ENCODE results near the gene EXO1. TPM values are rescaled to one million over a fixed set of nuclear protein-coding genes. Genes with fewer than 3 reads are reported as not detected.

Gene EXO1
- total RNA-seq, 4 donors from 2014 or later = 0.66 to 5.8 (median 1.8) TPM

- H3K9me3 ChIP-seq = no peaks in the 10 kb centered on the region
- H3K4me1 ChIP-seq = no peaks in the 10 kb centered on the region
- no peaks in the 10 kb centered on the region for H3K36me3 ChIP-seq
- H3K4me3 ChIP-seq = no peak overlapping the region
- no peak overlapping the region for H3K27ac ChIP-seq
- TF ChIP-seq POLR2A (IDR thresholded peaks at IDR 0.05) (no peak), CTCF (IDR thresholded peaks at IDR 0.05) (no peak)
- no peaks in the 10 kb centered on the region for H3K27me3 ChIP-seq
- DNase-seq = no peak
These were observed 47.0 kb downstream of the EXO1 start for GRCh38 chr1:241895013-241895412.

GRCh38 chr1:241896670-241896962 lies 48.6 kb downstream of the EXO1 start:
- H3K27ac ChIP-seq = no peak overlapping the region
- H3K4me1 ChIP-seq = no peaks in the 10 kb centered on the region
- DNase-seq = no peak
- no peaks in the 10 kb centered on the region for H3K9me3 ChIP-seq
- H3K36me3 ChIP-seq = no peaks in the 10 kb centered on the region
- no peaks in the 10 kb centered on the region for H3K27me3 ChIP-seq
- no peak overlapping the region for H3K4me3 ChIP-seq
- TF ChIP-seq CTCF (IDR thresholded peaks at IDR 0.05) (no peak), POLR2A (IDR thresholded peaks at IDR 0.05) (no peak)

- H3K9me3 ChIP-seq = no peaks in the 10 kb centered on the region
These were observed 51.2 kb downstream of the EXO1 start for GRCh38 chr1:241899210-241899609.

GRCh38 chr1:241900381-241900780 lies 52.4 kb downstream of the EXO1 start:
- TF ChIP-seq POLR2A (IDR thresholded peaks at IDR 0.05) (no peak), CTCF (IDR thresholded peaks at IDR 0.05) (no peak)
- no peaks in the 10 kb centered on the region for H3K27me3 ChIP-seq

More at GRCh38 chr1:241899210-241899609, 51.2 kb downstream of the EXO1 start:
- H3K4me1 ChIP-seq = no peaks in the 10 kb centered on the region
- H3K27me3 ChIP-seq = no peaks in the 10 kb centered on the region
- no peak for DNase-seq
- H3K36me3 ChIP-seq = no peaks in the 10 kb centered on the region
- H3K27ac ChIP-seq = no peak overlapping the region
- no peak for TF ChIP-seq CTCF (IDR thresholded peaks at IDR 0.05)
- no peak for TF ChIP-seq POLR2A (IDR thresholded peaks at IDR 0.05)
- H3K4me3 ChIP-seq = no peak overlapping the region

GRCh38 chr1:241902391-241903065 lies 54.5 kb downstream of the EXO1 start:
- TF ChIP-seq POLR2A (IDR thresholded peaks at IDR 0.05) = no peak
- no peak for TF ChIP-seq CTCF (IDR thresholded peaks at IDR 0.05)
- Histone ChIP-seq H3K4me1 (no peaks in the 10 kb centered on the region), H3K4me3 (no peak overlapping the region), H3K27me3 (no peaks in the 10 kb centered on the region), H3K9me3 (no peaks in the 10 kb centered on the region), H3K36me3 (no peaks in the 10 kb centered on the region), H3K27ac (no peak overlapping the region)
- no peak for DNase-seq

More at GRCh38 chr1:241900381-241900780, 52.4 kb downstream of the EXO1 start:
- Histone ChIP-seq H3K36me3 (no peaks in the 10 kb centered on the region), H3K4me3 (no peak overlapping the region), H3K4me1 (no peaks in the 10 kb centered on the region), H3K27ac (no peak overlapping the region), H3K9me3 (no peaks in the 10 kb centered on the region)
- DNase-seq = no peak

- no peaks in the 10 kb centered on the region for H3K4me1 ChIP-seq
- H3K36me3 ChIP-seq = no peaks in the 10 kb centered on the region
- H3K27ac ChIP-seq = no peak overlapping the region
- H3K4me3 ChIP-seq = no peak overlapping the region
- no peaks in the 10 kb centered on the region for H3K27me3 ChIP-seq
- H3K9me3 ChIP-seq = no peaks in the 10 kb centered on the region
- no peak for TF ChIP-seq CTCF (IDR thresholded peaks at IDR 0.05)
- no peak for TF ChIP-seq POLR2A (IDR thresholded peaks at IDR 0.05)
- DNase-seq = no peak
These were observed 68.2 kb downstream of the EXO1 start for GRCh38 chr1:241916196-241916595.

Data from Peyer's patch (tissue), 4 donors.